Measurements from ENCODE around the gene MAN2B2.

MAN2B2 gene

GRCh38 chr4:6568689-6569332 is 6.2 kb upstream of the MAN2B2 start:
- TF ChIP-seq CTCF (IDR thresholded peaks at IDR 0.05) = no peak

- TF ChIP-seq CTCF (IDR thresholded peaks at IDR 0.05) = no peak
These were observed 3.4 kb upstream of the MAN2B2 start for GRCh38 chr4:6571608-6572007.

DNA sequence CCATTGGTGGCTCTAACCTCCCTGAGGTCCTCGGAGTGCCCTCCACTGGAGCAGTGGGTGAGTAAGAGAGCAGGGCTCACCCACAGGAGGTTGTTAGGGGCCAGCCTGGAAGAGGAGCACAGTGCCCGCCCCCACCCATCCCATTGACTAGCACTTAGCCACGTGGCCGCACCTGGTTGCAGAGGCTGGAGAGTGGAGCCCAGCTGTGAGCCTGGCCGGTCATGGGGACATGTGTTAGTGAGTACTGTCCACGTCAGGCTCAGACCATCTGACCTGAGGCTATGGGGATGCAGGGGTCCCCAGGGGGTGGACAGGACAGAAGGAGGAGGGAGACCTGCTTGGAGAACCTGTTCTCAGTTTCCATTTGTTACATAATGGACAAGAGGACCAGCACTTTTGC is 1.4 kb upstream of the MAN2B2 start:
- TF ChIP-seq CTCF (IDR thresholded peaks at IDR 0.05) = no peak

GRCh38 chr4:6573986-6574746 is 823 bp upstream of the MAN2B2 start:
- no peak for TF ChIP-seq CTCF (IDR thresholded peaks at IDR 0.05)

GRCh38 chr4:6575503-6576240 is 683 bp downstream of the MAN2B2 start:
- TF ChIP-seq CTCF (IDR thresholded peaks at IDR 0.05) = no peak

DNA sequence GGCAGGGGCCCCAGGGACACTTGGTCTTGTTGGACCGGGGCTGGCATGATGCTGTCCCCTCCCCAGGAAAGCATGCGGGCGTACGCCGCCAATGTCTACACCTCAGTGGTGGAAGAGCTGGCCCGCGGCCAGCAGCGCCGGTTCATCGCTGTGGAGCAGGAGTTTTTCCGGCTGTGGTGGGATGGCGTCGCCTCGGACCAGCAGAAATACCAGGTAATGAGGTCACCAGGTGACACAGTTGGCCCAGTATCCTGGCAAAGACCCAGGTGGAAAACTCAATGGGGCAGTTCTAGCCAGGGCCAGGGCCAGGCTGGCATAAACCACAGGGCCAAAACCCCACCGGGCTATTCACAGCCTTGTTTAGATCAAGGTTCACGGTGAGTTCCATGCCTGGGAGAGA is 1.5 kb downstream of the MAN2B2 start:
- TF ChIP-seq CTCF (IDR thresholded peaks at IDR 0.05) = no peak

- no peak for TF ChIP-seq CTCF (IDR thresholded peaks at IDR 0.05)
These were observed 1.9 kb downstream of the MAN2B2 start for GRCh38 chr4:6576932-6577331.
